ENCODE results near the gene STATH. TPM values are rescaled to one million over a fixed set of nuclear protein-coding genes. Genes with fewer than 3 reads are reported as not detected.
"Not testable (repeated sequence)": the region's sequence is repeated elsewhere in the genome, so short reads cannot be mapped to it uniquely, and the experiment has no call there.

STATH gene
- total RNA-seq, 1 experiment from 2014 or later: not detected

DNA sequence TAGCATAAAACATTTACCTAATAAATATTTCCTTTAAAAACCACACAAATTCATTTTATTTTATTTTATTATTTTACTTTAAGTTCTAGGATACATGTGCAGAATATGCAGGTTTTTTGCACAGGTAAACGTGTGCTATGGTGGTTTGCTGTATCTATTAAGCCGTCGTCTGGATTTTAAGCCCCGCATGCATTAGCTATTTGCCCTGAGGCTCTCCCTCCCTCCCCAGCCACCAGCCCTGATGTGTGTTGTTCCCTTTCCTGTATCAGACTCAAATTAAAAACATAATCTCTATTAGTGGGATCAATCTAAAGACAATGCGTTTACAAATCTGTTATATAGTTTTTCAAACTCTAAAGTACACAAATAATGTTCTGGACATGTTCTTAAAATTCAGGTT lies 31.2 kb downstream of the STATH start:
- Histone ChIP-seq H2BK120ac (ENCODE audit: low read depth, low read length, poor library complexity, severe bottlenecking) (no peak overlapping the region), H4K8ac (replicated peaks; ENCODE audit: insufficient read length, low read depth, low read length) (no peak overlapping the region), H4K20me1 (ENCODE audit: control insufficient read depth, insufficient read depth, insufficient read length) (no peaks in the 10 kb centered on the region), H2BK12ac (ENCODE audit: insufficient read length, low read depth, low read length) (no peak overlapping the region), H3K79me2 (ENCODE audit: insufficient read depth, low read length) (no peaks in the 10 kb centered on the region), H3K23me2 (ENCODE audit: insufficient read length, low read depth, low read length, poor library complexity, severe bottlenecking) (no peaks in the 10 kb centered on the region), H2BK15ac (ENCODE audit: low read depth, low read length) (no peak overlapping the region), H2AFZ (ENCODE audit: low read length) (no peak overlapping the region), H3K14ac (ENCODE audit: insufficient read depth, low read length) (no peak overlapping the region), H3K27ac (ENCODE audit: insufficient read length, low read depth, low read length) (no peak overlapping the region), H2BK20ac (ENCODE audit: low read depth, low read length, poor library complexity, severe bottlenecking) (no peak overlapping the region), H3K18ac (ENCODE audit: insufficient read length, low read depth, low read length) (no peak overlapping the region), H3K4ac (ENCODE audit: low read depth, low read length) (no peak overlapping the region), H3K9ac (ENCODE audit: extremely low read depth, insufficient read length, low read length) (no peak overlapping the region), H3K23ac (ENCODE audit: insufficient read length, low read depth, low read length) (no peak overlapping the region), H3K4me1 (ENCODE audit: insufficient read depth, low read length) (no peaks in the 10 kb centered on the region), H2BK5ac (ENCODE audit: insufficient read length, low read length) (no peak overlapping the region), H3K4me2 (ENCODE audit: insufficient read depth, insufficient read length, low read length) (no peak overlapping the region), H4K91ac (ENCODE audit: insufficient read length, low read depth, low read length) (no peak overlapping the region), H3T11ph (ENCODE audit: low read length) (no peak overlapping the region), H2AK5ac (ENCODE audit: insufficient read length, low read length) (no peak overlapping the region), H3K79me1 (ENCODE audit: insufficient read depth, low read depth, low read length, poor library complexity, severe bottlenecking) (no peaks in the 10 kb centered on the region), H3K56ac (ENCODE audit: insufficient read length, low read depth, low read length) (no peak overlapping the region), H3K9me3 (ENCODE audit: control insufficient read depth, low read depth, low read length) (no peaks in the 10 kb centered on the region), H4K5ac (ENCODE audit: insufficient read length, low read depth, low read length) (no peak overlapping the region), H3K27me3 (ENCODE audit: insufficient read depth, low read length) (no peaks in the 10 kb centered on the region)
- Mint-ChIP-seq H3K4me1 (no peaks in the 10 kb centered on the region), H3K27me3 (ENCODE audit: low read depth) (no peaks in the 10 kb centered on the region), H3K9me3 (no peaks in the 10 kb centered on the region), H3K36me3 (ENCODE audit: insufficient read depth in 1 of 3, low read depth in 3 of 3) (no peaks in the 10 kb centered on the region), H3K27ac (no peak overlapping the region), H3K4me3 (no peak overlapping the region)
- no CpG with 5 or more reads among the region's 5 CpGs for WGBS (ENCODE audit: extremely low coverage, insufficient read length, low lambda C conversion rate)
- DNase-seq: no peak
- TF ChIP-seq, protein P1, sequence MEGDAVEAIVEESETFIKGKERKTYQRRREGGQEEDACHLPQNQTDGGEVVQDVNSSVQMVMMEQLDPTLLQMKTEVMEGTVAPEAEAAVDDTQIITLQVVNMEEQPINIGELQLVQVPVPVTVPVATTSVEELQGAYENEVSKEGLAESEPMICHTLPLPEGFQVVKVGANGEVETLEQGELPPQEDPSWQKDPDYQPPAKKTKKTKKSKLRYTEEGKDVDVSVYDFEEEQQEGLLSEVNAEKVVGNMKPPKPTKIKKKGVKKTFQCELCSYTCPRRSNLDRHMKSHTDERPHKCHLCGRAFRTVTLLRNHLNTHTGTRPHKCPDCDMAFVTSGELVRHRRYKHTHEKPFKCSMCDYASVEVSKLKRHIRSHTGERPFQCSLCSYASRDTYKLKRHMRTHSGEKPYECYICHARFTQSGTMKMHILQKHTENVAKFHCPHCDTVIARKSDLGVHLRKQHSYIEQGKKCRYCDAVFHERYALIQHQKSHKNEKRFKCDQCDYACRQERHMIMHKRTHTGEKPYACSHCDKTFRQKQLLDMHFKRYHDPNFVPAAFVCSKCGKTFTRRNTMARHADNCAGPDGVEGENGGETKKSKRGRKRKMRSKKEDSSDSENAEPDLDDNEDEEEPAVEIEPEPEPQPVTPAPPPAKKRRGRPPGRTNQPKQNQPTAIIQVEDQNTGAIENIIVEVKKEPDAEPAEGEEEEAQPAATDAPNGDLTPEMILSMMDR (conservative IDR thresholded peaks at IDR 0.05): no peak

DNA sequence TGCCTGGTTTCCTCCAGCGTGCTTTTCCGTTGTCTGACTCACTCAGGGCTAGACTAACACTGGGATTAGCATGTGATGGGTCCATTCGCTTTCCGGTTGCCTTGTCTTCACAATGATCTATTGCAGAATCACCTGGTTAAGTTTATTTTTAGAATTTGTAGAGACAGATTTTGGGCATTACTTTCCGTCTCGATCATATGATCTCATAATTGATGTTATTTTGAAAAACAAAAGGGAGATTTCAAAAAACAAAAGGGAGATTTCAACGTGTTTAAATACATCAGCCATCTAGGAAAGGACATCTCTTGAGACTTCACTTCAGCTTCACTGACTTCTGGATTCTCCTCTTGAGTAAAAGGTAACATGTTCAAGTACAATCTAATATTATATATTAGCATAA lies 32.4 kb downstream of the STATH start, which contains the start of gene HTN3:
Gene HTN3 (plus strand): TSS at position 301 of the 400 bp plus-strand sequence. CDS start 2,282 bp downstream, outside the sequence.
- not testable (repeated sequence) for H4K20me1 ChIP-seq (ENCODE audit: control insufficient read depth, insufficient read depth, insufficient read length); H3K23me2 ChIP-seq (ENCODE audit: insufficient read length, low read depth, low read length, poor library complexity, severe bottlenecking); H3K4me1 ChIP-seq (ENCODE audit: insufficient read depth, low read length); H3K4ac ChIP-seq (ENCODE audit: low read depth, low read length); H4K91ac ChIP-seq (ENCODE audit: insufficient read length, low read depth, low read length); H4K8ac ChIP-seq (replicated peaks; ENCODE audit: insufficient read length, low read depth, low read length); H3K79me1 ChIP-seq (ENCODE audit: insufficient read depth, low read depth, low read length, poor library complexity, severe bottlenecking); H3K4me1 Mint-ChIP-seq; H3K4me2 ChIP-seq (ENCODE audit: insufficient read depth, insufficient read length, low read length); H2BK20ac ChIP-seq (ENCODE audit: low read depth, low read length, poor library complexity, severe bottlenecking); H2AK5ac ChIP-seq (ENCODE audit: insufficient read length, low read length); H3T11ph ChIP-seq (ENCODE audit: low read length); H3K9me3 Mint-ChIP-seq; H3K9ac ChIP-seq (ENCODE audit: extremely low read depth, insufficient read length, low read length); H3K23ac ChIP-seq (ENCODE audit: insufficient read length, low read depth, low read length); H2AFZ ChIP-seq (ENCODE audit: low read length); H2BK5ac ChIP-seq (ENCODE audit: insufficient read length, low read length); H2BK12ac ChIP-seq (ENCODE audit: insufficient read length, low read depth, low read length); H3K27ac ChIP-seq (ENCODE audit: insufficient read length, low read depth, low read length); H3K56ac ChIP-seq (ENCODE audit: insufficient read length, low read depth, low read length); H3K27ac Mint-ChIP-seq; H2BK15ac ChIP-seq (ENCODE audit: low read depth, low read length); H3K79me2 ChIP-seq (ENCODE audit: insufficient read depth, low read length); H3K27me3 ChIP-seq (ENCODE audit: insufficient read depth, low read length); H3K18ac ChIP-seq (ENCODE audit: insufficient read length, low read depth, low read length); H3K14ac ChIP-seq (ENCODE audit: insufficient read depth, low read length); H3K36me3 Mint-ChIP-seq (ENCODE audit: insufficient read depth in 1 of 3, low read depth in 3 of 3); DNase-seq; H3K4me3 Mint-ChIP-seq; H3K9me3 ChIP-seq (ENCODE audit: control insufficient read depth, low read depth, low read length); H2BK120ac ChIP-seq (ENCODE audit: low read depth, low read length, poor library complexity, severe bottlenecking); H3K27me3 Mint-ChIP-seq (ENCODE audit: low read depth); H4K5ac ChIP-seq (ENCODE audit: insufficient read length, low read depth, low read length)
- WGBS (ENCODE audit: extremely low coverage, insufficient read length, low lambda C conversion rate): no CpG with 5 or more reads among the region's 7 CpGs
